A549 (cell line): ENCODE results near the gene GULP1. TPM values are rescaled to one million over a fixed set of nuclear protein-coding genes. Genes with fewer than 3 reads are reported as not detected.

ENCODE experiments used
- ATAC-seq, 2 experiments: fragments of 200-7000 bp in 1 of 2; fragments of >200 bp in 1 of 2; cut with Nextera tagmentation in 1 of 2; cut with Tn5 transposase in 1 of 2; 3 replicates each; pipeline versions ENCODE4 v1.8.0 to v1.9.1; 2018 to 2020; ENCODE audit warnings: mild to moderate bottlenecking in 1 of 2, moderate library complexity in 1 of 2
- CTCF ChIA-PET: fragments of 300-600 bp; sonication (Branson Sonifier 250); formaldehyde crosslinking; extraction: SDS; loops from one replicate; lab custom pipeline; 2021; ENCODE audit warnings: antibody characterized with exemption, inconsistent platforms; lab: Yijun Ruan, JAX
- POLR2A ChIA-PET: fragments of 350-600 bp; formaldehyde crosslinking; extraction: SDS; loops from one replicate; lab custom pipeline; 2021; ENCODE audit warnings: antibody characterized with exemption, inconsistent platforms; lab: Yijun Ruan, JAX
- DNase-seq, 2 experiments: peaks; one replicate each; pipeline versions ENCODE4 v3.0.0 to v3.0.0-alpha.2; 2011 to 2016; ENCODE audit warnings: low read depth in 1 of 2, low spot score in 1 of 2
- FAIRE-seq: peaks from 2 replicates; lab custom pipeline; 2011; peaks lifted over from hg19 to GRCh38; lab: Jason Lieb, UNC
- H3K27ac ChIP-seq, 2 experiments: fragments of >200 bp; sonication (Bioruptor Twin); formaldehyde crosslinking; 3 replicates each; pipeline ENCODE4 v1.5.1; 2016 to 2017
- H3K4me1 ChIP-seq: fragments of >200 bp; sonication (Bioruptor Twin); formaldehyde crosslinking; 3 replicates; pipeline ENCODE4 v1.6.1; 2016
- H3K4me2 ChIP-seq: fragments of >200 bp; sonication (Bioruptor Twin); formaldehyde crosslinking; 3 replicates; pipeline ENCODE4 v1.6.1; 2016
- H3K4me3 ChIP-seq: fragments of >200 bp; sonication (Bioruptor Twin); formaldehyde crosslinking; 3 replicates; pipeline ENCODE4 v1.5.1; 2016
- H3K9me3 ChIP-seq: fragments of >200 bp; sonication (Bioruptor Twin); formaldehyde crosslinking; 3 replicates; pipeline ENCODE4 v1.6.1; 2016
- CBX2 ChIP-seq: fragments of 200-600 bp; sonication (generic); IDR thresholded peaks from 2 replicates; pipeline ENCODE4 v1.6.1; 2016; ENCODE audit warnings: low read depth, mild to moderate bottlenecking, borderline replicate concordance
- FOXS1 ChIP-seq: fragments of 250-450 bp; sonication (Bioruptor Pico); IDR thresholded peaks from 2 replicates; pipeline ENCODE4 v1.5.0; 2020; ENCODE audit warnings: mild to moderate bottlenecking, moderate library complexity
- HEYL ChIP-seq: fragments of 250-450 bp; sonication (Bioruptor Pico); IDR thresholded peaks from 2 replicates; pipeline ENCODE4 v1.8.0; 2021; ENCODE audit warnings: mild to moderate bottlenecking, moderate library complexity
- HOXA7 ChIP-seq: fragments of 250-450 bp; sonication (Bioruptor Pico); IDR thresholded peaks from 2 replicates; pipeline ENCODE4 v1.5.0; 2020; ENCODE audit warnings: mild to moderate bottlenecking, moderate library complexity
- NPAS2 ChIP-seq: fragments of 250-450 bp; sonication (Bioruptor Pico); IDR thresholded peaks from 2 replicates; pipeline ENCODE4 v1.8.0; 2022; ENCODE audit warnings: mild to moderate bottlenecking, moderate library complexity, borderline replicate concordance
- NR3C1 ChIP-seq: fragments of >200 bp; sonication (Bioruptor Twin); formaldehyde crosslinking; IDR thresholded peaks from 3 replicates; pipeline ENCODE4 v1.6.1; 2017
- PHF8 ChIP-seq: fragments of 200-600 bp; sonication (generic); IDR thresholded peaks from 2 replicates; pipeline ENCODE4 v1.6.1; 2016; ENCODE audit warnings: low read depth, mild to moderate bottlenecking, antibody characterized with exemption, moderate library complexity, borderline replicate concordance
- POLR2A ChIP-seq: IDR thresholded peaks from 2 replicates; pipeline ENCODE4 v1.6.1; 2012; ENCODE audit warnings: mild to moderate bottlenecking, low read length
- RAD21 ChIP-seq, 2 experiments: fragments of >200 bp in 1 of 2; sonication (Bioruptor Twin) in 1 of 2; formaldehyde crosslinking in 1 of 2; IDR thresholded peaks in 1 of 2; conservative IDR thresholded peaks in 1 of 2; 2 replicates in 1 of 2; 3 replicates in 1 of 2; pipeline ENCODE4 v1.6.1; 2012 to 2018; ENCODE audit warnings: inconsistent platforms in 1 of 2
- RARB ChIP-seq: fragments of 250-450 bp; sonication (Bioruptor Pico); IDR thresholded peaks from 2 replicates; pipeline ENCODE4 v1.8.0; 2021; ENCODE audit warnings: mild to moderate bottlenecking, moderate library complexity
- RCOR1 ChIP-seq: fragments of 150-350 bp; IDR thresholded peaks from 2 replicates; pipeline ENCODE4 v1.6.1; 2014; ENCODE audit warnings: antibody characterized with exemption, low read length, low read depth
- RNF2 ChIP-seq: fragments of 200-600 bp; sonication (generic); IDR thresholded peaks from 2 replicates; pipeline ENCODE4 v1.6.1; 2016; ENCODE audit warnings: low read depth, mild to moderate bottlenecking, antibody characterized with exemption, moderate library complexity, borderline replicate concordance
- WGBS: methylation state at CpG from one replicate; pipeline ENCODE4 v1.1.6; 2017; ENCODE audit errors: missing lambda C conversion rate; 5-methylcytosine and 5-hydroxymethylcytosine counted together
- polyA plus RNA-seq, 4 experiments: library from polyadenylated mRNA; depleted of rRNA in 3 of 4; stranded (reverse); fragments of >200 nt; fragmentation: RNase III in 1 of 4; extraction: RNeasy Plus Mini Kit Qiagen cat#74134 plus additional on column Dnase treatment in 1 of 4; gene quantifications; 2 replicates in 3 of 4; 3 replicates in 1 of 4; pipeline ENCODE4 v1.2.3, GENCODE V29; 2011 to 2017
- TF ChIP-seq, protein P1 (sequence below): IDR thresholded peaks from 2 replicates; pipeline ENCODE4 v1.6.1; 2012
- TF ChIP-seq, protein P2 (sequence below): fragments of 150-350 bp; IDR thresholded peaks from 2 replicates; pipeline ENCODE4 v1.6.1; 2014; ENCODE audit warnings: low read depth, mild to moderate bottlenecking, low read length
- TF ChIP-seq, protein P3 (sequence below): fragments of >200 bp; sonication (Bioruptor Twin); formaldehyde crosslinking; IDR thresholded peaks from 2 replicates; pipeline ENCODE4 v1.6.1; 2016
- TF ChIP-seq, protein P4 (sequence below): IDR thresholded peaks from 2 replicates; pipeline ENCODE4 v1.6.1; 2012; ENCODE audit warnings: low read depth, borderline replicate concordance
- TF ChIP-seq, protein P5 (sequence below): IDR thresholded peaks from 2 replicates; pipeline ENCODE4 v1.6.1; 2012
- TF ChIP-seq, protein P6 (sequence below): fragments of 200-600 bp; sonication (generic); IDR thresholded peaks from 2 replicates; pipeline ENCODE4 v1.6.1; 2016; ENCODE audit warnings: antibody characterized with exemption, mild to moderate bottlenecking, moderate library complexity

Gene GULP1
- polyA plus RNA-seq, 2 of the 4 experiments (the other 2 are of a cell fraction) = 30.7 to 89.2 TPM

DNA sequence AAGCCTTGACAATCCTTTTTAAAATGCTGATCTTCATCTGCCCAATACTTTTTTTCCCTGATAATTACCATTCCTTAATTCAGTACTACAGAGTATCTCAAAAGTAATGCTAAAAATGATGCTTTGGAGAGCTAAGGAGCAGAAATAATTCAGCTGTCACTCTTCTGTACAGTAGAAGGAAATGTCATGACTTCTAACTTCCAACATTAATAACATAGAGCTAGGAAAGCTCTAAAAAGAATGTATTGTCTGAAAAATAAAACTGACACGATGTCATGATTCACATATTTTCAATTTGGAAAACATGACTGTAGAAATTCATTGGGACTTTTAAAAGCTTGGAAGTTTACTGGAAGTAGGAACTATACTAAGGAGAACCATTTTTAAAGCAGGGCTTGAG is 212.3 kb downstream of the GULP1 start:
- WGBS = 77% methylated on average over 1 of the region's 1 CpG
- CTCF ChIA-PET = interaction anchor here (0.6 to 1.1 kb wide), 3 partner anchors 74 to 280 kb away, joined by 3 to 4 read pairs (median 3); partner anchors contain the start of gene GULP1

DNA sequence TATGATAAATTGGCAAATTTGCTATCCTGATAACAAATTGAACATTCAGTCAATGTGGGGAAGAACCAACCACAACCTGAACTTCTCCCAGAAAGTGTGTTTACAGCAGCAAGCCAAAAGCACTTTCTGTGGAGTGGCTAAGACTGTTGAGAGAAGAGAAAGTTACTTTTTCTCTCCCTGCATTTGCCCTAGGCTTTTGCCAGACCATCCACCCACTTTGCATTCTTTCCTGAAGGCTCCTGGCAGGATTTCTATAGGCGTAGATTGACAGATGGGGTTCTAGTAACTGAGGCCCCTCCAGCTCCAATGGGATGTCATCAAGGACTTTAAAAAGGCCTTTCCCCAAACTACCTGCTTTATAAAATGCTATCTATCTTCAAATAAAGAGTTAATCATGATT is 215.2 kb downstream of the GULP1 start:
- TF ChIP-seq, protein P1, sequence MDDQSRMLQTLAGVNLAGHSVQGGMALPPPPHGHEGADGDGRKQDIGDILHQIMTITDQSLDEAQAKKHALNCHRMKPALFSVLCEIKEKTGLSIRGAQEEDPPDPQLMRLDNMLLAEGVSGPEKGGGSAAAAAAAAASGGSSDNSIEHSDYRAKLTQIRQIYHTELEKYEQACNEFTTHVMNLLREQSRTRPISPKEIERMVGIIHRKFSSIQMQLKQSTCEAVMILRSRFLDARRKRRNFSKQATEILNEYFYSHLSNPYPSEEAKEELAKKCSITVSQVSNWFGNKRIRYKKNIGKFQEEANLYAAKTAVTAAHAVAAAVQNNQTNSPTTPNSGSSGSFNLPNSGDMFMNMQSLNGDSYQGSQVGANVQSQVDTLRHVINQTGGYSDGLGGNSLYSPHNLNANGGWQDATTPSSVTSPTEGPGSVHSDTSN = no peak
- TF ChIP-seq POLR2A = no peak
- TF ChIP-seq, protein P2, sequence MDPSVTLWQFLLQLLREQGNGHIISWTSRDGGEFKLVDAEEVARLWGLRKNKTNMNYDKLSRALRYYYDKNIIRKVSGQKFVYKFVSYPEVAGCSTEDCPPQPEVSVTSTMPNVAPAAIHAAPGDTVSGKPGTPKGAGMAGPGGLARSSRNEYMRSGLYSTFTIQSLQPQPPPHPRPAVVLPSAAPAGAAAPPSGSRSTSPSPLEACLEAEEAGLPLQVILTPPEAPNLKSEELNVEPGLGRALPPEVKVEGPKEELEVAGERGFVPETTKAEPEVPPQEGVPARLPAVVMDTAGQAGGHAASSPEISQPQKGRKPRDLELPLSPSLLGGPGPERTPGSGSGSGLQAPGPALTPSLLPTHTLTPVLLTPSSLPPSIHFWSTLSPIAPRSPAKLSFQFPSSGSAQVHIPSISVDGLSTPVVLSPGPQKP = no peak
- no peak for TF ChIP-seq NPAS2 (CRISPR knock-in tag)
- no peak for TF ChIP-seq CBX2
- TF ChIP-seq RAD21 (conservative IDR thresholded peaks at IDR 0.05 in 1 of 2, IDR thresholded peaks at IDR 0.05 in 1 of 2) = no peak
- no peak for TF ChIP-seq RARB (CRISPR knock-in tag)
- TF ChIP-seq, protein P3, sequence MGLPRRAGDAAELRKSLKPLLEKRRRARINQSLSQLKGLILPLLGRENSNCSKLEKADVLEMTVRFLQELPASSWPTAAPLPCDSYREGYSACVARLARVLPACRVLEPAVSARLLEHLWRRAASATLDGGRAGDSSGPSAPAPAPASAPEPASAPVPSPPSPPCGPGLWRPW = no peak
- TF ChIP-seq HEYL = no peak
- Histone ChIP-seq H3K4me3 (no peak overlapping the region), H3K9me3 (no peaks in the 10 kb centered on the region), H3K4me2 (no peak overlapping the region), H3K4me1 (0 out of 3 replicates have a peak, but pooled peaks cover 3% of the 10 kb centered on the region), H3K27ac (no peak overlapping the region)
- POLR2A ChIA-PET = no interaction called here
- ATAC-seq (no peak), DNase-seq (no peak), FAIRE-seq (no peak)
- WGBS = 79% methylated on average over 1 of the region's 1 CpG
- CTCF ChIA-PET = interaction anchor here (0.6 kb wide), 1 partner anchor 509 kb away, joined by 3 read pairs; no protein-coding TSS in a partner anchor

More for the DNA sequence above, 212.3 kb downstream of the GULP1 start:
- POLR2A ChIA-PET = no interaction called here
- no peak overlapping the region for H3K27ac ChIP-seq
- no peaks in the 10 kb centered on the region for H3K9me3 ChIP-seq
- TF ChIP-seq RNF2 = no peak
- no peak for TF ChIP-seq HOXA7
- no peak for TF ChIP-seq CBX2
- TF ChIP-seq, protein P4, sequence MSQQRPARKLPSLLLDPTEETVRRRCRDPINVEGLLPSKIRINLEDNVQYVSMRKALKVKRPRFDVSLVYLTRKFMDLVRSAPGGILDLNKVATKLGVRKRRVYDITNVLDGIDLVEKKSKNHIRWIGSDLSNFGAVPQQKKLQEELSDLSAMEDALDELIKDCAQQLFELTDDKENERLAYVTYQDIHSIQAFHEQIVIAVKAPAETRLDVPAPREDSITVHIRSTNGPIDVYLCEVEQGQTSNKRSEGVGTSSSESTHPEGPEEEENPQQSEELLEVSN = no peak
- TF ChIP-seq PHF8 = no peak
- TF ChIP-seq, protein P5, sequence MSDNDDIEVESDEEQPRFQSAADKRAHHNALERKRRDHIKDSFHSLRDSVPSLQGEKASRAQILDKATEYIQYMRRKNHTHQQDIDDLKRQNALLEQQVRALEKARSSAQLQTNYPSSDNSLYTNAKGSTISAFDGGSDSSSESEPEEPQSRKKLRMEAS = no peak
- no peak for TF ChIP-seq NR3C1
- no peak for TF ChIP-seq RCOR1
- TF ChIP-seq, protein P6, sequence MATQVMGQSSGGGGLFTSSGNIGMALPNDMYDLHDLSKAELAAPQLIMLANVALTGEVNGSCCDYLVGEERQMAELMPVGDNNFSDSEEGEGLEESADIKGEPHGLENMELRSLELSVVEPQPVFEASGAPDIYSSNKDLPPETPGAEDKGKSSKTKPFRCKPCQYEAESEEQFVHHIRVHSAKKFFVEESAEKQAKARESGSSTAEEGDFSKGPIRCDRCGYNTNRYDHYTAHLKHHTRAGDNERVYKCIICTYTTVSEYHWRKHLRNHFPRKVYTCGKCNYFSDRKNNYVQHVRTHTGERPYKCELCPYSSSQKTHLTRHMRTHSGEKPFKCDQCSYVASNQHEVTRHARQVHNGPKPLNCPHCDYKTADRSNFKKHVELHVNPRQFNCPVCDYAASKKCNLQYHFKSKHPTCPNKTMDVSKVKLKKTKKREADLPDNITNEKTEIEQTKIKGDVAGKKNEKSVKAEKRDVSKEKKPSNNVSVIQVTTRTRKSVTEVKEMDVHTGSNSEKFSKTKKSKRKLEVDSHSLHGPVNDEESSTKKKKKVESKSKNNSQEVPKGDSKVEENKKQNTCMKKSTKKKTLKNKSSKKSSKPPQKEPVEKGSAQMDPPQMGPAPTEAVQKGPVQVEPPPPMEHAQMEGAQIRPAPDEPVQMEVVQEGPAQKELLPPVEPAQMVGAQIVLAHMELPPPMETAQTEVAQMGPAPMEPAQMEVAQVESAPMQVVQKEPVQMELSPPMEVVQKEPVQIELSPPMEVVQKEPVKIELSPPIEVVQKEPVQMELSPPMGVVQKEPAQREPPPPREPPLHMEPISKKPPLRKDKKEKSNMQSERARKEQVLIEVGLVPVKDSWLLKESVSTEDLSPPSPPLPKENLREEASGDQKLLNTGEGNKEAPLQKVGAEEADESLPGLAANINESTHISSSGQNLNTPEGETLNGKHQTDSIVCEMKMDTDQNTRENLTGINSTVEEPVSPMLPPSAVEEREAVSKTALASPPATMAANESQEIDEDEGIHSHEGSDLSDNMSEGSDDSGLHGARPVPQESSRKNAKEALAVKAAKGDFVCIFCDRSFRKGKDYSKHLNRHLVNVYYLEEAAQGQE = no peak
- no peak for TF ChIP-seq FOXS1 (CRISPR knock-in tag)
- no peak overlapping the region for H3K4me3 ChIP-seq
- DNase-seq = no peak
- ATAC-seq = no peak
- FAIRE-seq = no peak
- no peak overlapping the region for H3K4me2 ChIP-seq
- H3K4me1 ChIP-seq = 0 out of 3 replicates have a peak, but pooled peaks cover 2% of the 10 kb centered on the region
